ENCODE results near the gene LIMS4.
"Not testable (repeated sequence)": the region's sequence is repeated elsewhere in the genome, so short reads cannot be mapped to it uniquely, and the experiment has no call there.

DNA sequence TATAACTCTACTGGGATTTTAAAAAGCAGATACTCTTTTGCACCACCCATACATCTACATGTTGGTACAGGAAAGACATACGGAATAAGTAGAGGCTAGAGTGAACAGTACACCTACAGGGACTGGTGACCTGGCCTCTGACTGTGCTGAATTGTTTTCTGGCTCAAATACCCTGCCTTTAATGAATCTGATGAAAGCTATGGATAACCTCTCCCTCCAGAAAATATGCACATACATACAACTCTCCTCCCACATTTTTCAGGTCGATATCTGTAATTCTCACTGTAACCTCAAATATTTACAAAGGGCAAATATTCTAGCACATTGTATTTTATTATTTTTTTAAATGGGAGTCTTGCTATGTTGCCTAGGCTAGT is 15.4 kb downstream of the LIMS4 start:
- TF ChIP-seq, protein P1, sequence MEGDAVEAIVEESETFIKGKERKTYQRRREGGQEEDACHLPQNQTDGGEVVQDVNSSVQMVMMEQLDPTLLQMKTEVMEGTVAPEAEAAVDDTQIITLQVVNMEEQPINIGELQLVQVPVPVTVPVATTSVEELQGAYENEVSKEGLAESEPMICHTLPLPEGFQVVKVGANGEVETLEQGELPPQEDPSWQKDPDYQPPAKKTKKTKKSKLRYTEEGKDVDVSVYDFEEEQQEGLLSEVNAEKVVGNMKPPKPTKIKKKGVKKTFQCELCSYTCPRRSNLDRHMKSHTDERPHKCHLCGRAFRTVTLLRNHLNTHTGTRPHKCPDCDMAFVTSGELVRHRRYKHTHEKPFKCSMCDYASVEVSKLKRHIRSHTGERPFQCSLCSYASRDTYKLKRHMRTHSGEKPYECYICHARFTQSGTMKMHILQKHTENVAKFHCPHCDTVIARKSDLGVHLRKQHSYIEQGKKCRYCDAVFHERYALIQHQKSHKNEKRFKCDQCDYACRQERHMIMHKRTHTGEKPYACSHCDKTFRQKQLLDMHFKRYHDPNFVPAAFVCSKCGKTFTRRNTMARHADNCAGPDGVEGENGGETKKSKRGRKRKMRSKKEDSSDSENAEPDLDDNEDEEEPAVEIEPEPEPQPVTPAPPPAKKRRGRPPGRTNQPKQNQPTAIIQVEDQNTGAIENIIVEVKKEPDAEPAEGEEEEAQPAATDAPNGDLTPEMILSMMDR (conservative IDR thresholded peaks at IDR 0.05), result not testable (repeated sequence)
- not testable (repeated sequence) for TF ChIP-seq EZH2 (IDR thresholded peaks at IDR 0.05; ENCODE audit: low read depth)

Measured in PC-9 (cell line).